ENCODE results near the gene PAFAH1B1.

- TF ChIP-seq CTCF (optimal IDR thresholded peaks at IDR 0.05 in 1 of 3, IDR thresholded peaks at IDR 0.05 in 1 of 3, conservative IDR thresholded peaks at IDR 0.05 in 1 of 3; ENCODE audit: extremely low read depth in 1 of 3, insufficient read depth in 2 of 3, low read length in 3 of 3), result no peak
- no peak for TF ChIP-seq EZH2 (IDR thresholded peaks at IDR 0.05; ENCODE audit: low read length)
Observed at GRCh38 chr17:2562162-2562858, 31.1 kb upstream of the PAFAH1B1 start.
